Measurements from ENCODE around the gene TMEM150C.

GRCh38 chr4:82559735-82560120, 2.1 kb downstream of the TMEM150C start:
- TF ChIP-seq POLR2AphosphoS5 (IDR thresholded peaks at IDR 0.05; ENCODE audit: low read depth, low read length) (no peak), POLR2A (IDR thresholded peaks at IDR 0.05; ENCODE audit: low read depth, low read length) (no peak)
